Activated gamma-delta T cell treated with Interleukin-2 at 50 U/mL for 16 hours (primary cell): ENCODE measurements around the gene ZNF283.

ENCODE experiments used
- DNase-seq: peaks from one replicate; pipeline ENCODE4 v3.0.0-alpha.2; 2020

Gene ZNF283

GRCh38 chr19:43872547-43873336 is 45.6 kb downstream of the ZNF283 start:
- DNase-seq = no peak

DNA sequence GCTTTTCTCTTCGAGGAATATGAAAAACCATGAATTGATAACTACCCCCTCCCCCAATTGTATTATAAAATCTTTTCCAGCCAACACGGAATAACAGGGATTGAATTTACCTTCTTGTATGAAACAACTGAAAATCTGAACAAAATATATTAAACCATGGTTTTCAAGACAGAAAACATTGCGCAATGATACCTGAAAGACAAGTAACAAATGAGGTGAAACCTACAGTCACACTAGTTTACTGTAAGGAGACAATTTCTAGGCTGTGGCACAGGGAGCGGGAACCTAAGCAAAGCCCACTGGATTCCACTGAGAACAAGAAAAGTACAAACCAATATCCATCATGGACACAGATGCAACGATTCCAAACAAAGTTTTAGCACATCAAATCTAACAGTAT is 53.4 kb downstream of the ZNF283 start:
- DNase-seq = no peak

- no peak for DNase-seq
Observed at GRCh38 chr19:43883864-43884263, 56.7 kb downstream of the ZNF283 start, which contains the start of gene ZNF404. ZNF404 (minus strand) TSS chr19:43883964.

DNA sequence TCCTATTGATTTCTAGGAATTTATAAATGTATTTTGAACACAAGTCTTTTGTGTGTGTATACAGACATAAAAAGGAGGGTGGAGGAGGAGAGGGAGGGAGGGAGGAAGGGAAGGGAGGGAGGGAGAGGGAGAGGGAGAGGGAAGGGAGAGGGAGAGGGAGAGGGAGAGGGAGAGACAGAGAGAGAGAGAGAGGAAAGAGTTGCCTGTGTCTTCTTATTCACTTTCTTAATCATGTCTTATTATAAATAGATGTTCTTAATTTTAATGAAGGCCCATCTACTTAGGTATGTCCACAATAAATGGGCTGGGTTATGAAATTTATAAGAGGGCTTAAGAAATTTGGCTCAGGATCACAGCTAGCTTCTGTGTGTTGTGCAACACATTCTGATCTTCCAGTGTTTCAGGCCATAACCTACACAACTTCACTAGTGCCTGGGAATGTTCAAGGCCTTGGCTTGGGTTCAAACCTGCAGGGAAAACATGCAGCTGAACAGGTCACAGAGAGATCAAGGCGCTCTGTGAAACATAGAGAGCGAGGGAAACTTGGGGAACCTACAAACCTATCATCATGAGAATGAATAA is 68.7 kb downstream of the ZNF283 start:
- no peak for DNase-seq
